GM12801 (cell line): ENCODE data around the gene TENM4.

Source experiments
- TF ChIP-seq, protein P1 (sequence below): IDR thresholded peaks from one replicate; pipeline ENCODE4 v1.5.1; 2011; ENCODE audit warnings: control low read depth; ENCODE audit not compliant: insufficient read length; ENCODE audit errors: extremely low read depth

Gene TENM4

GRCh38 chr11:78744202-78744601, 696.6 kb downstream of the TENM4 start:
- TF ChIP-seq, protein P1, sequence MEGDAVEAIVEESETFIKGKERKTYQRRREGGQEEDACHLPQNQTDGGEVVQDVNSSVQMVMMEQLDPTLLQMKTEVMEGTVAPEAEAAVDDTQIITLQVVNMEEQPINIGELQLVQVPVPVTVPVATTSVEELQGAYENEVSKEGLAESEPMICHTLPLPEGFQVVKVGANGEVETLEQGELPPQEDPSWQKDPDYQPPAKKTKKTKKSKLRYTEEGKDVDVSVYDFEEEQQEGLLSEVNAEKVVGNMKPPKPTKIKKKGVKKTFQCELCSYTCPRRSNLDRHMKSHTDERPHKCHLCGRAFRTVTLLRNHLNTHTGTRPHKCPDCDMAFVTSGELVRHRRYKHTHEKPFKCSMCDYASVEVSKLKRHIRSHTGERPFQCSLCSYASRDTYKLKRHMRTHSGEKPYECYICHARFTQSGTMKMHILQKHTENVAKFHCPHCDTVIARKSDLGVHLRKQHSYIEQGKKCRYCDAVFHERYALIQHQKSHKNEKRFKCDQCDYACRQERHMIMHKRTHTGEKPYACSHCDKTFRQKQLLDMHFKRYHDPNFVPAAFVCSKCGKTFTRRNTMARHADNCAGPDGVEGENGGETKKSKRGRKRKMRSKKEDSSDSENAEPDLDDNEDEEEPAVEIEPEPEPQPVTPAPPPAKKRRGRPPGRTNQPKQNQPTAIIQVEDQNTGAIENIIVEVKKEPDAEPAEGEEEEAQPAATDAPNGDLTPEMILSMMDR = no peak

- TF ChIP-seq, protein P1 = no peak
These were observed 698.4 kb downstream of the TENM4 start for GRCh38 chr11:78742430-78742829.

GRCh38 chr11:78741741-78742140, 699.1 kb downstream of the TENM4 start:
- TF ChIP-seq, protein P1 = no peak

DNA sequence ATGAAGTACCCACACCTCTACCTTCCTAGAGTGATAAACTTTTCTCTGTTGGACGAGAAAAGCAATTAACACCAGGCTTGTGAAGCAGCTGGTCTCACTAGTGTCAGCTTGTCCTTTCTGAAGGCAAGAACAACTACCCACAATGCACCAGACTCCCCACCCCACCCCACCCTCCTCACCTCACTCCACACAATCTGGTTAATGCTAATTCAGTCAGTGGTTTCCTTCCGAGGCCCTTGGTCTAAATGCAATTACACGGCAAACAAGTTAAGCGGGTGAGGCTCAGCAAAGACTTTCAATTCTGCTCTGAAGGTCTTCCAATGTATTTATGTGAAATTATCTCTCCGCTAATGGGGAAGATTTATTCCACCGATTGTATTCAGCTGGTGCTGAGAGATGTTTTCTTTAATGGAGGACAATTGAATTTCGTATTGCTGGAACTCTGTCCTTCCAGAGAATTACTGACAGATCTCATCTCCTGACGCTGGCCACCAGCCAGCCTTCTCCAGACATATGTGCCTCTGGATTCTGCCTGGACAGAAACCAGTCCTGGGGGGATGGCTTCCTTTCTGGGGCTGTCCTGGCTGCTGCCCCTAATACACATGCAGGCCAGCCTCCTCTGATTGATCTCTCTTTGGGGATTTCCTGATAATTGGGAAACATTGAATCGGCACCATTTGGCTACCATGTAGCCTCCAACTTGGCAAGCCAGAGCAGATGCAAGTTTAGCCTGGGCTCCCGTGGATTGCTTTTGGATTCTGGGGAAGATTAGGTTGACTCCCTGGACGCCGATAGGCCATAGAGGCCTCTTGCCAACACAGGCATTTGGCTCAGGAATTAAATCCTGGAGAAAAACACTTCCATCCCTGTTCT, 700.4 kb downstream of the TENM4 start:
- TF ChIP-seq, protein P1 = no peak

DNA sequence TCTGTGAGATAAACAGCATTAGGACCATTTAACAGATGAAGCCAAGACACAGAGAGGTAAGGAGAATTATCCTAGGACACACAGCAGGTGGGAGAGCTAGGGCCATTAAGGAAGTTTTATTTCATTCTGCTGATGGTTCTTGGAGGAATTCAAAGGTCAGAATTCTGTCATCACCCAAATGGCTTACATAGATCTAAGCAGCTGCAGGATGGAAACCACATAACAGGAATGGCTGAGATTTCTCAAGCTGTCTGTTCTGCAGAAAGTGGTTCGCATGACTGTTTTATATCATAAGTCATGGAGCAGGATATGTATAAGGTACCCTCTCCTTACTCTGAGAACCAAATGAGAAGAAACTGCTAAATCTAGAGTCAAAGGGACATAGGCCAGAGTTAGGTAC, 702.9 kb downstream of the TENM4 start:
- TF ChIP-seq, protein P1 = no peak

GRCh38 chr11:78737301-78737700, 703.5 kb downstream of the TENM4 start:
- TF ChIP-seq, protein P1 = no peak

- TF ChIP-seq, protein P1 = no peak
These were observed 705.1 kb downstream of the TENM4 start for GRCh38 chr11:78735711-78736110.
